Central memory CD4-positive, alpha-beta T cell (primary cell): Measurements from ENCODE around the gene ERN1.
"Not testable (repeated sequence)": the region's sequence is repeated elsewhere in the genome, so short reads cannot be mapped to it uniquely, and the experiment has no call there.

ENCODE experiments used
- DNase-seq: peaks from one replicate; pipeline ENCODE4 v3.0.0; 2022

ERN1 gene

GRCh38 chr17:64022611-64023063 is 107.3 kb downstream of the ERN1 start:
- no peak for DNase-seq

DNA sequence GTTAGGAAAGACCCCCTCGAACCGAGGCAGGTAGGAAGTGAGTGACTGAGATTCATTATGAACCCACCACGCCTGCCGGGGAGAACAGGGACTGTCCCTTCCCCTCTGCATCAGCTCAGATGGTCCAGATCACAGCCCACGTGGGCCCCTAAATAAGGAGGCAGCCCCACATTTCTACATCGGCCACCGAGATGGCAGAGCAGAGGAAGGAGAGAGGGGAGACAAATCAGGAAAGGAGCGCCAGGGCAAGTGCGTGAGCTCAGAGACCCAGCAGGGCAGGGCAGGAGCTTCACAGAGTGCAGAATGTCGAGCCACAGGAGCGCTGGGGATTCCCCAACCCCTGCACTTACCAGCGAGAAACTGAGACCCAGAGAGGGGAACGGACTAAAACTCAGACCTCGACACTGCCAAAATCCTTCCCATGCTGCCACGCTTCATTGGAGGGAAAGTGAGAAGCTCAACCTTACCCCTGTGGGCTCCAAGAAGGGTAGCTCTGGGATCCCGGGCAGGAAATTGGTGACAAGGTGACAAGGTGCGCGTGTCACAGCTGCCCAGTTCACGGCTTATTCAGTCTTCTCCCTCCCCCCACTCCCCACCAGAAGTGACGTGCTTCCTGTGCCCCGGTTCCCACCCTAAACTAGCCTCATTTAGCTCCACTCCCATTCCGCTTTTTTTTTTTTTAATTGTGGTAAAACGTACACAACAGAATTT is 109.7 kb downstream of the ERN1 start, which contains the start of gene ICAM2:
ICAM2 (minus strand) TSS at position 578 of the 711 bp plus-strand sequence. CDS start 13,942 bp downstream, outside the sequence.
- peak; percentile 97 for DNase-seq

- not testable (repeated sequence) for DNase-seq
These were observed 110.4 kb downstream of the ERN1 start for GRCh38 chr17:64019551-64019961.

DNA sequence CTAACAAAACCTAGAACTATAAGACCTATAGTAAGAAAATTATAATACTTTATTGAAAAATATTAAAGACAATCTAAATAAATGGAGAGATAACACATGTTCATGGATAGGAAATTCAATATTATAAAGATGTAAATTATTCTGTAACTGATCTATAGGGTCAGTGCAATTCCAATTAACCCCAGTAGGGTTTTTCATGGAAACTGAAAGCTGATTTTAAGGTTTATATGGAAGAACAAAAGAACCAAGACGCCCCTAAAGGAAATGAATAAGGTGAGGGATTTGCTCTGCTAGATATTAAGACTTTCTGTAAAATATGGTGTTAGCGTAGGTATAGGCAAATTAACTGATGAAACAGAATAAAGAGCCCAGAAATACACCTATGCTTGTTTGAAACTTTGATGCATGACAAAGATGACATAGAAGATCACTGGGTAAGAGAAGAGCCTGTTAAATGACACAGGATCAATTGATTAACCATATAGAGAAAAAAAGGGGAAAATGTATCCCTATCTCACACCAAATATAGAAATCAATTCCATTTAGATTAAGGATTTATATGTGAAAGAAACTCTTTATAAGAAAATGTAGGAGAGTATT is 112.5 kb downstream of the ERN1 start:
- DNase-seq: peak; percentile 24

GRCh38 chr17:64016974-64017373 is 113.0 kb downstream of the ERN1 start:
- no peak for DNase-seq

- DNase-seq: no peak
These were observed 113.6 kb downstream of the ERN1 start for GRCh38 chr17:64016231-64016784.

- DNase-seq: no peak
These were observed 114.5 kb downstream of the ERN1 start for GRCh38 chr17:64015447-64015846.

DNA sequence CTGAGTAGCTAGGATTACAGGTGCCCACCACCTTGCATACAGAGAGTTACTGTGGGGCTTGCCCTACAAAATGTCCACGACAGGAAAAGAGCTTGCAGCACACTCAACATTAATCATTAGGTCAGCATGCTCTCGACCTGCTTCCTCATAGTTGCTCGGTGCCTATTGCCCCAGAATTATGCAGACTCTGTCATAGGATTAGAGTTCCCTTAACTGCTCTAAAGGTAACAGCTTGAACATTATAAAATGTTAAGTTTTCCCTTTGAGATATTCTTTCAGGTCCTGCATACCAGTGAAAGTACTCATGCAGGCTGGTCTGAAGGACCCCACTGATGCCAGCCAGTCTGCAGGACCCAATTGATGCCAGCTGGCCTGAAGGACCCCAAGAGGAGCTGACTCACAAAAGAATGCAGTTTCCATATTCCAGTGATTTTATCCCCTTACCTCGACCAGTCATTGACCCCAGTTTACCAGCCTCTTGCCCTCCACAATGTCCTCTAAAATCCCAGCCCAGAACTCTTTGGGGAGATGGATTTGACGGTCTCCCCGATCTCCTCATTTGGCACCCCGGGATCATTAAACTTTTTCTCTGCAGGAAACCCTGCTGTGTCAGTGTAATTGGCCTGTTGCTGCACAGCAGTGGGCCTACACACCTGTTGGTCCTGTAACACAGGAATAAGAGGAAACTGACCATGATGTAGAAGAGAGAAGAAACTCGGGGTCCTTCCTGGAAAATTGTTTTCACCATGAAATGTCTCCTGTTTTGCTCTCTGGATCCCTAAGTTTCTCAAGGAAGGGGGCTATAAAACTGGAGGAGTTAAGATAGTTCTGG is 120.2 kb downstream of the ERN1 start:
- no peak for DNase-seq

GRCh38 chr17:64008830-64009229 is 121.1 kb downstream of the ERN1 start:
- no peak for DNase-seq

GRCh38 chr17:64008346-64008745 is 121.6 kb downstream of the ERN1 start:
- DNase-seq: no peak

- DNase-seq: no peak
These were observed 122.1 kb downstream of the ERN1 start for GRCh38 chr17:64007838-64008282.

DNA sequence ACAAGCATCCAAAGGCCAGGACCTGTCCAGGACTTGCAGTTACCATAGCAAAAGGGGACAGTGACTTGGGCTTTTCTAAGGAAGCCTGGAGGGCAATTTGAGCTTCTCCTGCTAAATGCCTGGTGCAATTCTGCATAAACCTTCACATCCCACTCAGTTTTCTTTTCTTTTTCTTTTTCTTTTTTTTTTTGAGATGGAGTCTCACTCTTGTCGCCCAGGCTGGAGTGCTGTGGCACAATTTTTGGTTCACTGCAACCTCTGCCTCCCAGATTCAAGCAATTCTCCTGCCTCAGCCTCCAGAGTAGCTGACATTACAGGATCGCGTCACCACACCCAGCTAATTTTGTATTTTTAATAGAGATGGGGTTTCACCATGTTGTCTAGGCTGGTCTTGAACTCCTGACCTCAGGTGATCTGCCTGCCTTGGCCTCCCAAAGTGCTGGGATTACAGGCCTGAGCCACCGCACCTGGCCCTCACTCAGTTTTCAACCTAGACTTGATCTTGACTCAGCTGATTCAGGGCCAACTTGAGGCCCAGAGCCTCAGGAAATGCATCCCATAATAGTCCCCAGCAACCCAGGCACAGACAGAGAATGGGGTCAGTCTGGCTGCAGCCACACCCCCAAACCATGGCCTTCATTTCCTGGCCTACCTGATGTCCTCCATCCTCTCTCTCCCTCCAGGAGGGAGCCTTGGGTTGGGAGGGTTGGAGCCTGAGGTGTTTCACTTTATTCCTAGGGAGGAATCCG is 122.7 kb downstream of the ERN1 start:
- DNase-seq: not testable (repeated sequence)

GRCh38 chr17:64006361-64007088 is 123.4 kb downstream of the ERN1 start:
- DNase-seq: no peak

DNA sequence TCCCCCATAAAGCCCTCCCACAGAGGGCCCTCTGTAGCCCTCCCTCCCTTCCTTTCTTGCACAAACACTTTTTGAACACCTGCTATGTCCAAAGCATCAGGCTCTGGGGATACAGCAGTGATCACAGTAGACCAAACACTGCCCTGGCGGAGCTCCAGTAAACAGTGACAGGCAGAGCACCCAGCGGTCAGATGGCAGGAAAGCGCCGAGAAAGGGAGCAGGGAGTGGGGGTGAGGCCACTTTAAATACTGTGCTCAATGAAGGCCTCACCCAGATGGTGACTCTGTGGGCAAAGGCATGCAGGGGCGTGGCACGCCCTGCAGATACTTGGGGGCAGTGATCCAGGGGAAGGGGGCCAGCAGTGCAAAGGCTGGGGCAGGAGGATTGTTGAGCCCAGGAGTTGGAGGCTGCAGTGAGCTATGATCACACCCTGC is 124.2 kb downstream of the ERN1 start:
- DNase-seq: no peak

- no peak for DNase-seq
These were observed 124.8 kb downstream of the ERN1 start for GRCh38 chr17:64004903-64005733.

GRCh38 chr17:64004218-64004770 is 125.7 kb downstream of the ERN1 start:
- DNase-seq: no peak

- DNase-seq: no peak
These were observed 126.3 kb downstream of the ERN1 start for GRCh38 chr17:64003526-64004121.

- no peak for DNase-seq
These were observed 127.1 kb downstream of the ERN1 start for GRCh38 chr17:64002658-64003525.
